Hepatocyte (in vitro differentiated cells): ENCODE measurements around the gene NGFR. TPM values are rescaled to one million over a fixed set of nuclear protein-coding genes. Genes with fewer than 3 reads are reported as not detected.
"Not testable (repeated sequence)": the region's sequence is repeated elsewhere in the genome, so short reads cannot be mapped to it uniquely, and the experiment has no call there.

Experiments used
- DNase-seq: peaks from one replicate; pipeline ENCODE4 v3.0.0-alpha.2; 2016; ENCODE audit warnings: low spot score
- H2AFZ ChIP-seq: fragments of 200-600 bp; sonication (generic); 2 replicates; pipeline ENCODE4 v1.6.0; 2016; ENCODE audit warnings: antibody characterized with exemption, mild to moderate bottlenecking
- H3K27ac ChIP-seq: fragments of 200-600 bp; sonication (generic); 2 replicates; pipeline ENCODE4 v1.5.1; 2016; ENCODE audit warnings: mild to moderate bottlenecking
- H3K27me3 ChIP-seq: fragments of 200-600 bp; sonication (generic); 2 replicates; pipeline ENCODE4 v1.6.1; 2016
- H3K36me3 ChIP-seq: fragments of 200-600 bp; sonication (generic); replicated peaks from 2 replicates; pipeline ENCODE4 v1.5.1; 2016; ENCODE audit warnings: low read depth; ENCODE audit not compliant: insufficient read depth
- H3K4me1 ChIP-seq: fragments of 200-600 bp; sonication (generic); 2 replicates; pipeline ENCODE4 v1.5.1; 2016; ENCODE audit warnings: mild to moderate bottlenecking, moderate library complexity; ENCODE audit not compliant: insufficient read depth
- H3K4me2 ChIP-seq: fragments of 200-600 bp; sonication (generic); 2 replicates; pipeline ENCODE4 v1.6.0; 2016
- H3K4me3 ChIP-seq: fragments of 200-600 bp; sonication (generic); 2 replicates; pipeline ENCODE4 v1.5.1; 2016; ENCODE audit warnings: mild to moderate bottlenecking
- H3K79me2 ChIP-seq: fragments of 200-600 bp; sonication (generic); 2 replicates; pipeline ENCODE4 v1.6.0; 2017; ENCODE audit warnings: mild to moderate bottlenecking
- H3K9me2 ChIP-seq: fragments of 200-600 bp; sonication (generic); replicated peaks from 2 replicates; pipeline ENCODE4 v1.6.0; 2017; ENCODE audit warnings: mild to moderate bottlenecking; ENCODE audit not compliant: insufficient read depth
- H3K9me3 ChIP-seq: fragments of 200-600 bp; sonication (generic); 2 replicates; pipeline ENCODE4 v1.5.1; 2016; ENCODE audit warnings: low read depth, mild to moderate bottlenecking
- H4K20me1 ChIP-seq: fragments of 200-600 bp; sonication (generic); 2 replicates; pipeline ENCODE4 v1.6.0; 2016; ENCODE audit warnings: mild to moderate bottlenecking; ENCODE audit not compliant: insufficient read depth, poor library complexity, severe bottlenecking
- EZH2 ChIP-seq: fragments of 200-600 bp; sonication (generic); IDR thresholded peaks from 2 replicates; pipeline ENCODE4 v1.6.1; 2016; ENCODE audit warnings: antibody characterized with exemption, mild to moderate bottlenecking, borderline replicate concordance
- EZH2phosphoT487 ChIP-seq: fragments of 200-600 bp; sonication (generic); IDR thresholded peaks from one replicate; pipeline ENCODE4 v1.6.1; 2018; ENCODE audit warnings: antibody characterized with exemption, mild to moderate bottlenecking, low read depth, moderate library complexity; ENCODE audit not compliant: unreplicated experiment, severe bottlenecking
- WGBS: methylation state at CpG from one replicate; pipeline ENCODE4 v1.1.6; 2016; ENCODE audit warnings: low lambda C conversion rate; ENCODE audit errors: missing lambda C conversion rate; 5-methylcytosine and 5-hydroxymethylcytosine counted together
- polyA plus RNA-seq: library from polyadenylated mRNA; unstranded; fragments of >200 nt; fragmentation: Nextera tagmentation; extraction: Ambion mirVana; gene quantifications from 2 replicates; pipeline ENCODE4 v1.2.1, GENCODE V29; 2016
- total RNA-seq: library from RNA; depleted of rRNA; stranded (reverse); fragments of >200 nt; gene quantifications from 2 replicates; pipeline ENCODE4 v1.2.3, GENCODE V29; 2014
- TF ChIP-seq, protein P1 (sequence below): fragments of 200-600 bp; sonication (generic); IDR thresholded peaks from 2 replicates; pipeline ENCODE4 v1.5.1; 2016; ENCODE audit warnings: antibody characterized with exemption, mild to moderate bottlenecking; ENCODE audit not compliant: poor library complexity

The NGFR gene
- total and polyA plus RNA-seq, 2 experiments from 2014 or later: 3.6 to 5.6 TPM

DNA sequence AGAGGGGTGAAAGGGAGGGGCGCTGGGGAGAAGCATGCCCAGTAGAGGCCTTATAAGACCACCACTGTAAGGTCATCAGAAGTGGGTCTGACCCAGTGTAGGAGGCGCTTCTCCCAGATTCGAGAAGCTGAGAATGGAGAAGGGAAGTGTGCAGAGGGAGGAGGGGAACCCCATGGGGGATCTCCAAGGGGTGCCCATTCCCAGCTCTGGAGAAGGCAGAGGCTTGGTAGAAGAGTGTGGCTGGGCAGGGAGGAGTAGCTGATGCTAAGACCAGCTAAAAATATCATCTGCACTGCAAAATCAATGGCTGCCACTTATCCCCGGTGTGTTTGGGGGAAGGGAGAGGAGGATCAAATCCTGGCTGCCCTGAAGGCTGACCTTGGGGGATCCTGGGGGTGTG is 7.2 kb downstream of the NGFR start:
- Histone ChIP-seq H4K20me1 (no peaks in the 10 kb centered on the region), H3K4me2 (no peak overlapping the region), H3K9me3 (no peaks in the 10 kb centered on the region), H3K27ac (no peak overlapping the region), H3K4me3 (no peak overlapping the region), H2AFZ (no peak overlapping the region), H3K36me3 (no peaks in the 10 kb centered on the region), H3K27me3 (peaks cover 43% of the 10 kb centered on the region), H3K79me2 (no peaks in the 10 kb centered on the region), H3K4me1 (peaks cover 5% of the 10 kb centered on the region), H3K9me2 (no peaks in the 10 kb centered on the region)
- DNase-seq: no peak
- WGBS: 86% methylated on average over 3 of the region's 4 CpGs
- TF ChIP-seq EZH2: no peak

DNA sequence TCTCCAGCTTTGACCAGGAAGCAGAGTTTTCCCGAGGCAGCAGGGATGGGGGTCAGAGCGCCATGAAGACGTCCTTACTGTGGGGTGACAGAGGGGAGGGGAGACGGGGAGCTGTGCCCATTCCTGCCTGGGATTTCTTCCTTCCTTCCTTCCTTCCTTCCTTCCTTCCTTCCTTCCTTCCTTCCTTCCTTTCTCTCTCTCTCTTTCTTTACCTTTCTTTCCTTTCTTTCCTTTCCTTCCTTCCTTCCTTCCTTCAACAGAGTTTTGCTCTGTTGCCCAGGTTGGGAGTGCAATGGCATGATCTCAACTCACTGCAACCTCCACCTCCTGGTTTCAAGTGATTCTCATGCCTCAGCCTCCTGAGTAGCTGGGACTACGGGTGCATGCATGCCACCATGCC is 7.6 kb downstream of the NGFR start:
- H3K36me3 ChIP-seq, H3K4me1 ChIP-seq, H3K27ac ChIP-seq, H3K9me3 ChIP-seq, H3K4me2 ChIP-seq, H3K4me3 ChIP-seq, H2AFZ ChIP-seq, H3K79me2 ChIP-seq, DNase-seq, H3K9me2 ChIP-seq, H4K20me1 ChIP-seq: not testable (repeated sequence)
- WGBS: 69% methylated on average over 4 of the region's 5 CpGs
- H3K27me3 ChIP-seq: peaks cover 38% of the 10 kb centered on the region

DNA sequence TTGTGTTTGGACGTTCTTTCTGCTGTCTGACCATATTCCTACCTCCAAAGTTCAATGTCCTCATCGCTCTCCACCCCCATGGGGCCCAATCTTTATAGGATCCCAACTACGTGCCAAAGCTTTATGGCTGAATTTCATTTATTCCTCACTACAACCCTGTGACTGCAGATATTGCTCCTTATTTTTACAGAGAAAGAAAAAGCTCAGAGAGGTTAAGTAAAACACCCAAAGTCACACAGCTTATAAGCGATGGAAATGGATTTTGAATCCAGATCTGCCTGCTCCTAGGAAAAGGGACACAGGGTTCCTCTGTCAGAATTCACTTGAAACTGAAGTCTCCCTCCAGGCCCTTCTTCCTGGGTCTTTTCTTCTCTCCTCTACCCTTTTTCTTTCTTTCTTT is 9.3 kb downstream of the NGFR start:
- no peak for TF ChIP-seq EZH2
- TF ChIP-seq, protein P1, sequence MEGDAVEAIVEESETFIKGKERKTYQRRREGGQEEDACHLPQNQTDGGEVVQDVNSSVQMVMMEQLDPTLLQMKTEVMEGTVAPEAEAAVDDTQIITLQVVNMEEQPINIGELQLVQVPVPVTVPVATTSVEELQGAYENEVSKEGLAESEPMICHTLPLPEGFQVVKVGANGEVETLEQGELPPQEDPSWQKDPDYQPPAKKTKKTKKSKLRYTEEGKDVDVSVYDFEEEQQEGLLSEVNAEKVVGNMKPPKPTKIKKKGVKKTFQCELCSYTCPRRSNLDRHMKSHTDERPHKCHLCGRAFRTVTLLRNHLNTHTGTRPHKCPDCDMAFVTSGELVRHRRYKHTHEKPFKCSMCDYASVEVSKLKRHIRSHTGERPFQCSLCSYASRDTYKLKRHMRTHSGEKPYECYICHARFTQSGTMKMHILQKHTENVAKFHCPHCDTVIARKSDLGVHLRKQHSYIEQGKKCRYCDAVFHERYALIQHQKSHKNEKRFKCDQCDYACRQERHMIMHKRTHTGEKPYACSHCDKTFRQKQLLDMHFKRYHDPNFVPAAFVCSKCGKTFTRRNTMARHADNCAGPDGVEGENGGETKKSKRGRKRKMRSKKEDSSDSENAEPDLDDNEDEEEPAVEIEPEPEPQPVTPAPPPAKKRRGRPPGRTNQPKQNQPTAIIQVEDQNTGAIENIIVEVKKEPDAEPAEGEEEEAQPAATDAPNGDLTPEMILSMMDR: no peak
- TF ChIP-seq EZH2phosphoT487: no peak
- Histone ChIP-seq H3K27ac (no peak overlapping the region), H3K79me2 (no peaks in the 10 kb centered on the region), H4K20me1 (no peaks in the 10 kb centered on the region), H3K4me1 (peaks cover 13% of the 10 kb centered on the region), H3K4me3 (no peak overlapping the region), H3K9me2 (no peaks in the 10 kb centered on the region), H3K4me2 (no peak overlapping the region), H2AFZ (no peak overlapping the region), H3K36me3 (no peaks in the 10 kb centered on the region), H3K27me3 (peaks cover 22% of the 10 kb centered on the region), H3K9me3 (no peaks in the 10 kb centered on the region)
- 71% methylated on average over 4 of the region's 4 CpGs for WGBS
- DNase-seq: no peak

DNA sequence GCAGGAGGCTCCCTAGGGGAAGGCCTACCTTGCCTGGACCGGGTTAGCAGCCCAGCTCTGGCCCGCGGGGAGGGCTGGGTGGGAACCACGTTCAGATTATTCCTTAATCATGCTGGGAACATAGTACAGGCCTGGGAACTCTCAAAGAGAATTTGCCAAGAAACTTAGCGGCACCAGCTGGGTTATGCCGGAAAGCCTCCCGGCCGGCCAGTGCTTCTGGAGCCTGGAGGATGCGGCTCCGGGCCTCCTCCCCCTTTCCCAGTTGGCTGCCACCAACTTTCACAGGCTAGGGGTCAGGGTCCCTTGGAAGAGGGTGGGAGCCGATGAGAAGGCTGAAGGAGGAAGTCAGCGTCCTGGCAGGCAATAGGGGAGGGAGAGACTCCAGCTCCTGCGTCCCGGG is 10.8 kb downstream of the NGFR start:
- H3K9me3 ChIP-seq: no peaks in the 10 kb centered on the region
- no peaks in the 10 kb centered on the region for H4K20me1 ChIP-seq
- TF ChIP-seq, protein P1: no peak
- no peak for TF ChIP-seq EZH2
- TF ChIP-seq EZH2phosphoT487: no peak
- H3K9me2 ChIP-seq: no peaks in the 10 kb centered on the region
- H3K4me1 ChIP-seq: peaks cover 13% of the 10 kb centered on the region
- 84% methylated on average over 14 of the region's 14 CpGs for WGBS
- H3K27ac ChIP-seq: no peak overlapping the region
- H3K4me2 ChIP-seq: no peak overlapping the region
- no peak for DNase-seq
- H2AFZ ChIP-seq: no peak overlapping the region
- H3K79me2 ChIP-seq: no peaks in the 10 kb centered on the region
- H3K27me3 ChIP-seq: peaks cover 8% of the 10 kb centered on the region
- no peaks in the 10 kb centered on the region for H3K36me3 ChIP-seq
- no peak overlapping the region for H3K4me3 ChIP-seq

DNA sequence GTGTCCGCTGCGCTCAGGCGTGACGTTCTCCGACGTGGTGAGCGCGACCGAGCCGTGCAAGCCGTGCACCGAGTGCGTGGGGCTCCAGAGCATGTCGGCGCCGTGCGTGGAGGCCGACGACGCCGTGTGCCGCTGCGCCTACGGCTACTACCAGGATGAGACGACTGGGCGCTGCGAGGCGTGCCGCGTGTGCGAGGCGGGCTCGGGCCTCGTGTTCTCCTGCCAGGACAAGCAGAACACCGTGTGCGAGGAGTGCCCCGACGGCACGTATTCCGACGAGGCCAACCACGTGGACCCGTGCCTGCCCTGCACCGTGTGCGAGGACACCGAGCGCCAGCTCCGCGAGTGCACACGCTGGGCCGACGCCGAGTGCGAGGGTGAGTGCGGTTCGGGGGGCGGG is 11.2 kb downstream of the NGFR start:
- no peaks in the 10 kb centered on the region for H3K79me2 ChIP-seq
- no peaks in the 10 kb centered on the region for H3K9me3 ChIP-seq
- DNase-seq: no peak
- peaks cover 4% of the 10 kb centered on the region for H3K27me3 ChIP-seq
- H2AFZ ChIP-seq: no peak overlapping the region
- TF ChIP-seq EZH2 (no peak), EZH2phosphoT487 (no peak)
- TF ChIP-seq, protein P1: no peak
- H3K4me1 ChIP-seq: peaks cover 13% of the 10 kb centered on the region
- H3K4me2 ChIP-seq: no peak overlapping the region
- no peaks in the 10 kb centered on the region for H4K20me1 ChIP-seq
- H3K9me2 ChIP-seq: no peaks in the 10 kb centered on the region
- H3K4me3 ChIP-seq: no peak overlapping the region
- H3K36me3 ChIP-seq: no peaks in the 10 kb centered on the region
- H3K27ac ChIP-seq: no peak overlapping the region
- 97% methylated on average over 46 of the region's 57 CpGs for WGBS
